ENCODE data around the gene NEU1. TPM values are rescaled to one million over a fixed set of nuclear protein-coding genes. Genes with fewer than 3 reads are reported as not detected.

Gene NEU1
- polyA plus RNA-seq, 1 donor: 174 TPM

DNA sequence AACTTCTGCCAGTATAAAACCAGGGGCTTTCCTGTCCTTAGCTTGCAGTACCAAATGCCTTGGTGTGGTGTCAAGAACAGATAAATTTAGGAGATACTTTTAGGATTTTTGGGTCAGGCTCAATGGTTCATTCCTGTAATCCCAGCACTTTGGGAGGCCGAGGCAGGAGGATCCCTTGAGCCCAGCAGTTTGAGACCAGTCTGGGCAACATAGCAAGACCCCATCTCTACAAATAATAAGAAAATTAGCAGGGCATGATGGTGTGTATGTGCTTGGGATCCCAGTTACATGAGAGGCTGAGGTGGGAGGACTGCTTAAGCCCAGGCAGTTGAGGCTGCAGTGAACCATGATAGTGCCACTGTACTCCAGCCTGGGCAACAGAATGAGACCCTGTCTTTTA, 42.4 kb upstream of the NEU1 start:
- no CpG with 5 or more reads among the region's 1 CpG for WGBS (ENCODE audit: insufficient coverage, low lambda C conversion rate)
- H3K9me3 ChIP-seq (ENCODE audit: control insufficient read depth, low read depth, low read length): no peaks in the 10 kb centered on the region
- H3K27me3 ChIP-seq (ENCODE audit: control insufficient read depth, insufficient read depth, low read length): peaks cover 6% of the 10 kb centered on the region
- H3K4me1 ChIP-seq (ENCODE audit: control insufficient read depth, insufficient read depth, low read length): peaks cover 12% of the 10 kb centered on the region
- no peak overlapping the region for H3K27ac ChIP-seq (ENCODE audit: low read length)
- no peaks in the 10 kb centered on the region for H3K36me3 ChIP-seq (ENCODE audit: control insufficient read depth, insufficient read depth, low read length)
- no peak overlapping the region for H3K4me3 ChIP-seq (ENCODE audit: low read length)
- no peak for DNase-seq

DNA sequence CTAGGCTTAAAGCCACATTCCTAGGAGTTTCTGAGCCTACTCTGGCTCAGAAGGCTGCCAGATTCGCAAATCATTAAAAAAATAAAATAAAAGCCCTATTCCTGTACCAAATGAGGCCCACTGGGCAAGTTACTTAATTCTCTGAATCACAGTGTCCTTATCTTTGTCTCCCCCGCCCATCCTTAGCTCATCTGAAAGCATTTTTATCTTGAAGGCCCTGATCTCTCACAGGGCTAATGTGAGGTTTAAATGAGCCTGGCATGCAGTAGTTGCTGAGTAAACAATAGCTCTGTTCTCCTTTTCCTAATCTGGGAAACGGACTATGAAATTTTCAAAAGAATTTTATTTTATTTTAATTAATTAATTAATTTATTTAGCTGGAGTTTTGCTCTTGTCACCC, 41.3 kb upstream of the NEU1 start:
- peaks cover 2% of the 10 kb centered on the region for H3K36me3 ChIP-seq (ENCODE audit: control insufficient read depth, insufficient read depth, low read length)
- peaks cover 6% of the 10 kb centered on the region for H3K27me3 ChIP-seq (ENCODE audit: control insufficient read depth, insufficient read depth, low read length)
- WGBS (ENCODE audit: insufficient coverage, low lambda C conversion rate): no CpG with 5 or more reads among the region's 3 CpGs
- H3K27ac ChIP-seq (ENCODE audit: low read length): no peak overlapping the region
- H3K4me1 ChIP-seq (ENCODE audit: control insufficient read depth, insufficient read depth, low read length): peaks cover 12% of the 10 kb centered on the region
- H3K9me3 ChIP-seq (ENCODE audit: control insufficient read depth, low read depth, low read length): no peaks in the 10 kb centered on the region
- H3K4me3 ChIP-seq (ENCODE audit: low read length): no peak overlapping the region
- no peak for DNase-seq

DNA sequence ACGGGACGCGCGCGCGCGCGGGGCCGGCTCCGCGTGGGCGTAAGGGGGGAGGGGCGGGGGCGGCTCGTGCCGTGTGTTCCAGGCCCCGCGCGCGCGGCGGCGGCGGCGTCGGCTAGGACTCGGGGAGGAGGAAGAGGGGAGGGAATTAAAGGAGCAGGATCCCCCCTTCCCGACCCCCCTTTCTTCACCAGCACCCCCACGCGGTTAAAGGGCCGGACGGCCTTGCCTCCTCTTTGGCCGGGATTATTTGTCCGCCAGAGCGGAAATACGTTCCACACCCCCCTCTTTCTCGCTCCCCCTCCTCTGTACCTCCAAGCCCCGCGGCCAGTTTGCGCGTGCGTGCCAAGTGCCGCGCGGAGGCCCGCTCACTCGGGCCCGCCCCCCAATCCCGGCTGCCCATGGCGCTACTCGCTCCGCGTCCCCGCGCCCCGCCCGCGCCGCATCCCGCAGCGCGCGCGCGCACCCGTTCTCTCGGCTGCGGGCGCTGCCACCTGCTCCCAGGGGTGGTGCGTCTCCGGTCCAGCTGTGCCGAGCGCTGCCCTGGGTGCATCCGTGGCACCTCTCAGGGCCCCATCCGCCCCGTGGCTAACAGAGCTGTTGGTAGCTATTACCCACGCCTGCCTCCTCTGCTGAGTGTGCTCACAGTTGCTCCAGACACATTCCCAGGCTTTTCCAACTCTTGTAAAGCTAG, 39.5 kb upstream of the NEU1 start, which contains the start of gene ZBTB12:
TSS of gene ZBTB12 (minus strand) at position 134 of the 691 bp plus-strand sequence. CDS start 781 bp downstream, outside the sequence.
- Histone ChIP-seq H3K27ac (ENCODE audit: low read length) (peak within 1 kb of the TSS; percentile 78), H3K36me3 (ENCODE audit: control insufficient read depth, insufficient read depth, low read length) (peaks cover 2% of the 10 kb centered on the region), H3K9me3 (ENCODE audit: control insufficient read depth, low read depth, low read length) (no peaks in the 10 kb centered on the region), H3K27me3 (ENCODE audit: control insufficient read depth, insufficient read depth, low read length) (peaks cover 6% of the 10 kb centered on the region), H3K4me3 (ENCODE audit: low read length) (peak within 1 kb of the TSS; percentile 66), H3K4me1 (ENCODE audit: control insufficient read depth, insufficient read depth, low read length) (peaks cover 17% of the 10 kb centered on the region)
- WGBS (ENCODE audit: insufficient coverage, low lambda C conversion rate): no CpG with 5 or more reads among the region's 77 CpGs
- peak; percentile 97 to 98 for DNase-seq

DNA sequence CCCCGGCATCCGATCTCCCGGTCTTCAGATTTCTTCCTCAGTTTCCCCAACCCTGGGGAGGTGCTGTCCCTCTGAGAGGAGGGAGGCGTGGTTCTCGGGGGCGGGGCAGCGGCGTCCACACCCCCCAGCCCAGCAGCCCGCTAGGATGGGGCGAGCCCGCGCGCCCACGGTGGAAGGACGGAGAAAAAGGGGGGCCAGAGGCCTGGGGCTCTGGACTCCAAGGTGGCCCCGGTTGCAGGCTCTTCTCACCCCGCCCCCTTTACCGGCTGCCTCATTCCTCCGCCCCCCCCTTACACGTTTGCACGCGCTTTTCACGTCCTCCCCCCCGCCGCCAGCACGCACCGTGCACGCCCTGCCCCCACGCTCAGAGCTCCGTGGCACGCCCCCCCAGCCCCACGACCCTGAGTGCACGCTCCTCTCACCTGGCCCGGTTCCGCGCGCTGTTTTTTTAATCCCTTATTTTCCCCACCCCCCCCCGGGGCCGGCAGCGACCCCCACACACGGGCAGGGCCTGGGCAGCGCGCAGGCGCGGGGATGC, 38.9 kb upstream of the NEU1 start:
- Histone ChIP-seq H3K36me3 (ENCODE audit: control insufficient read depth, insufficient read depth, low read length) (peaks cover 4% of the 10 kb centered on the region), H3K4me3 (ENCODE audit: low read length) (peak overlapping the region; percentile 66), H3K4me1 (ENCODE audit: control insufficient read depth, insufficient read depth, low read length) (peaks cover 18% of the 10 kb centered on the region), H3K9me3 (ENCODE audit: control insufficient read depth, low read depth, low read length) (no peaks in the 10 kb centered on the region), H3K27me3 (ENCODE audit: control insufficient read depth, insufficient read depth, low read length) (peaks cover 5% of the 10 kb centered on the region), H3K27ac (ENCODE audit: low read length) (peak overlapping the region; percentile 78)
- WGBS (ENCODE audit: insufficient coverage, low lambda C conversion rate): no CpG with 5 or more reads among the region's 45 CpGs
- DNase-seq: peak in 1 of 2 donors; percentile 58

DNA sequence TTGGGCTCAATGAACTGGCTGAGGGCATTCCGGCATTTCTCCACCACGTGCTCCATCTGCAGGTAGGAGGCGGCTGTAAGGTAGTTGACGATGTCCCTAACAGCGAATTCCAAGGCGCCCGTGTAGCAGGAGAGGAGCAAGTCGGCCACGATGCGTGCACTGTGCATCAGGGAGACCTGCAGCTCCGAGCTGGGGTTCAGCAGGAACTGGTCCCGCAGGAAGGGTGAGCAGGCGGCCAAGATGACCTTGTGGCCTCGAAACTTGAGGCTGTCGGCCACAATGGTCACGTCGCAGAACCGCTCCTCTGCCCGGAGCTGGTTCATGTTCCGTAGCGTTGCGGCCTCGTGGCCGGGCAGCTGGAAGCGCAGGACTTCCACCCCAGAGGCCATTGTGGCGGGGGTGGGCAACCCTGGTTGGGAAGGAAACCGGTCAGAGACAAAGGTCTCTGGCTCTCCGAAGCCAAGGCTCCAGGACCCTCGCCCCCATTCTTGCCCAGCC, 38.3 kb upstream of the NEU1 start:
- Histone ChIP-seq H3K36me3 (ENCODE audit: control insufficient read depth, insufficient read depth, low read length) (peaks cover 9% of the 10 kb centered on the region), H3K4me3 (ENCODE audit: low read length) (peak overlapping the region; percentile 66), H3K27me3 (ENCODE audit: control insufficient read depth, insufficient read depth, low read length) (peaks cover under 1% of the 10 kb centered on the region), H3K9me3 (ENCODE audit: control insufficient read depth, low read depth, low read length) (no peaks in the 10 kb centered on the region), H3K4me1 (ENCODE audit: control insufficient read depth, insufficient read depth, low read length) (peaks cover 20% of the 10 kb centered on the region), H3K27ac (ENCODE audit: low read length) (peak overlapping the region; percentile 78)
- WGBS (ENCODE audit: insufficient coverage, low lambda C conversion rate): no CpG with 5 or more reads among the region's 29 CpGs
- peak in 1 of 2 donors; percentile 49 for DNase-seq

DNA sequence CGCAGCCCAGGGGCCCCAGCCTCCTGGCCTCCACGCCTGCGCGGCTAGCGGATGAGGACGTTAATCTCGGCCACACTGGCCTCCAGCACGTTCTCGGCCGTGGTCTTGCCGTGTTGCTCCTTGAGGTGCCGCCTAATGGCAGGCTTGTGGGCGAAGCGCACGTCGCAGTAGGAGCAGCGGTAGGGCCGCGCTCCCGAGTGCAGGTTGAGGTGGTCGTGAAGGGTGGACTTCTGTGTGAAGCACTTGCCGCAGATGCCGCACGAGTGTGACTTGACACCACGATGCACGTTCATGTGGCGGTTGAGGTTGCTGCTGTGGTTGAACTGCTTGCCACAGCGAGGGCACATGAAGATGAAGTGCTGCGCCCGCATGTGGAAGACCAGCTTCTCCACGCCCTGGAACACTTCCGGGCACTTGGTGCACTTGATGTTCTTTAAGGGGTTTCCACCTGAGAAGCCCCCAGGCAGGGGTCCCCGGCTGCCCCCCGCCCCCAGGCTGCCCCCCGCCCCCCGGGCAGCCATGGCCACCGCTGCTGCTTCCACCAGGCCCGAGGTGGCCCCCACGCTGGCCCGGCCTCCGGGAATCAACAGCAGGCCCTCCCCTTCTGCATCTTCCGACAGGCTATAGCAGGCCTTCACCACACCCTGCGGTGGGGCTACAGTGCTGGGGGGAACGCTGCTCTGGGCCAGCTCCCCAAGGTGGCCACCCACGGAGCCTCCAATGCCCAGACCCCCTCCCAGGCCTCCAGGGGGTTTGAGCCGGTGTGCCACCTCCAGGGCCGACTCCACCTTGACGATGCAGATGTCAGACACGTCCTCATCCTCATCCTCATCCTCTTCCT, 37.5 kb upstream of the NEU1 start:
- H3K27ac ChIP-seq (ENCODE audit: low read length): no peak overlapping the region
- H3K4me1 ChIP-seq (ENCODE audit: control insufficient read depth, insufficient read depth, low read length): peaks cover 20% of the 10 kb centered on the region
- no peaks in the 10 kb centered on the region for H3K27me3 ChIP-seq (ENCODE audit: control insufficient read depth, insufficient read depth, low read length)
- no peak for DNase-seq
- no peak overlapping the region for H3K4me3 ChIP-seq (ENCODE audit: low read length)
- no CpG with 5 or more reads among the region's 49 CpGs for WGBS (ENCODE audit: insufficient coverage, low lambda C conversion rate)
- H3K36me3 ChIP-seq (ENCODE audit: control insufficient read depth, insufficient read depth, low read length): peaks cover 10% of the 10 kb centered on the region
- H3K9me3 ChIP-seq (ENCODE audit: control insufficient read depth, low read depth, low read length): no peaks in the 10 kb centered on the region

DNA sequence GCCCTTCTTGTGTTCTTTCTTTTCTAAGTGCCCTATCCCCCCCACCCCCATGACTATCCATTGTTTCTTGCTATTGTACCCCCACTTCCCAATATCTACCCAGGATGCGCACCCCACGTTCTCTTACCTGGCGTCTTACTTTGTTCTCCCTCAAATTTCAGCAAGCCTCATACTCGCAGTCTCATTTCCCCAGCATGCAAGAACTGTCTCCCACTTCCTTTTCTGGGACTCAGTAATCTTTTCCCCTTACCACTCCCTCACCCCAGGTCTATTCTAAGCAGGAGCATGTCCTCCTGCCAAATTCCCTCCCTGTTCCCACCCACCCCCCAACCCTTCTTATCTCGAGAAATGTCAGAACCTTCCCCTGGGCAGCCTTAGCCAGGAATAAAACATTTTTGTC, 36.6 kb upstream of the NEU1 start:
- 53% methylated on average over 5 of the region's 5 CpGs for WGBS (ENCODE audit: insufficient coverage, low lambda C conversion rate)
- H3K4me1 ChIP-seq (ENCODE audit: control insufficient read depth, insufficient read depth, low read length): peaks cover 20% of the 10 kb centered on the region
- H3K27me3 ChIP-seq (ENCODE audit: control insufficient read depth, insufficient read depth, low read length): no peaks in the 10 kb centered on the region
- peaks cover 17% of the 10 kb centered on the region for H3K36me3 ChIP-seq (ENCODE audit: control insufficient read depth, insufficient read depth, low read length)
- DNase-seq: no peak
- no peak overlapping the region for H3K4me3 ChIP-seq (ENCODE audit: low read length)
- no peaks in the 10 kb centered on the region for H3K9me3 ChIP-seq (ENCODE audit: control insufficient read depth, low read depth, low read length)
- H3K27ac ChIP-seq (ENCODE audit: low read length): no peak overlapping the region

DNA sequence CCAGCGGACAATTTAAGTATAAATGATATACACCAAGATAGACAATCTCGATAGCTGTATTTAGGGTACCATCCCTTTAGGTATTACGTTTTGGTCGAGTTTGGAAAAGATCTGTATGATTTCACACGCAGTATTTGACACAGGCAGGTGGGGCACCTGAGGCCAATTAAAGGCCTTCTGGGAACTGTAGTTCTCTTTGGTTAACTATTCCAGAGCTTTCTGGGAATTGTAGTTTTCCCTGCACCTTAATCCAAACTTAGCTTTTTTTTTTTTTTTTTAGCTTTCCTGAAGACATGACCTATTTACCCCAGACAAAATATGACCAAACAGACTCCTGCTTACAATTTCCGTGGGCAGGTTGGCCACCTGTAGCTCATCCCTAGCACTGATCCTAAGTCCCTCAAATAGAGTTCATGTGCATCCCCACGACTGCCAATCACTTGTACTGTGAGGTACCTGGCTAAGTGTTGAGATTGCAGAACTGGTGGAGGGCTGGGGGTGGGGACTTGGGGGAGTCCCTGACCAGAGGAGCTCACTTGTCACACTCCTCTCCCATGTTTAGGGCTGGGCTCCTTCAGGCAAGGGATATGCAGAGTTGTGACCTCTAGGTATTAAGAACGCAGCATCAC, 35.9 kb upstream of the NEU1 start:
- H3K4me1 ChIP-seq (ENCODE audit: control insufficient read depth, insufficient read depth, low read length): peaks cover 20% of the 10 kb centered on the region
- no peaks in the 10 kb centered on the region for H3K9me3 ChIP-seq (ENCODE audit: control insufficient read depth, low read depth, low read length)
- H3K4me3 ChIP-seq (ENCODE audit: low read length): peak overlapping the region; percentile 81
- peak in 1 of 2 donors; percentile 74 for DNase-seq
- H3K36me3 ChIP-seq (ENCODE audit: control insufficient read depth, insufficient read depth, low read length): peaks cover 19% of the 10 kb centered on the region
- H3K27me3 ChIP-seq (ENCODE audit: control insufficient read depth, insufficient read depth, low read length): no peaks in the 10 kb centered on the region
- peak overlapping the region; percentile 57 for H3K27ac ChIP-seq (ENCODE audit: low read length)
- no CpG with 5 or more reads among the region's 8 CpGs for WGBS (ENCODE audit: insufficient coverage, low lambda C conversion rate)

DNA sequence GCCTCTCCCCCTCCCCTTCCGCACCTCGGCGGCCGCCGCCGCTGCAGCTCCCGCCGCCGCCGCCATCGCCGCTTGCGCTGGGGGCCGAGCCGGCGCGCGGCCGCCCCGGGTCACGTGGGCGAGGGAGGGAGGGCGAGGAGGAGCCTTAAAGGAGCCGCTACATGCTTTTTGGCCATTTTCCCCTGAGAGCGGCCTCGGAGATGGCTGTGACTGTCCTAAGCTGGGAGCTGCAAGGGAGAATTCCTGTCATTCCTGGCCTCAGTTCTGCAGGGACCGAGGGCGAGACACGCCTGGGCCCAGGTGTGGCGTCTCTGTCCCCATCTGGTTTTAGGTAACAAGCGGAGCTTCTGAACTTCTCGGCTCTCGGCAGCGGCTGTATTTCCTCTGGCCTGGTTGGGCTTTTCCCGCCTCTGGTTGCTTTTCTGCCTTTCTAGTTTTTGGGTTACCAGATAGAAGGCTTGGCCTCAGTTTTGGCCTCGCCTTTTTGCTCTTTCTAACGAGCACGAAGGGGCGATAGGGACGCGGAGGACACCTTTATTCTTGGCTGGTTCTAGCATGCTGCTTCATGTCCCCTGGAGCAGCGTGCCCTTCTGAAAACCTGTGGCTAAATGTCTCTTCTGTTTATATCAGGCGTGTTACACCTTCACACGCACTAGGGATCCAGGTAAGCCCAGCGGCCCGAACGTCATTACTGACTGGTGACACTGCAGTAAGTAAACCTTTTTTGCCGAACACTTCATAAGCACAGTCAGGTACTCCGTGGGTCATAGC, 35.2 kb upstream of the NEU1 start, which contains the start of gene EHMT2:
TSS of gene EHMT2 (minus strand) at position 87 of the 771 bp plus-strand sequence. CDS start at position 66, 21 bp downstream.
- H3K9me3 ChIP-seq (ENCODE audit: control insufficient read depth, low read depth, low read length): no peaks in the 10 kb centered on the region
- H3K27me3 ChIP-seq (ENCODE audit: control insufficient read depth, insufficient read depth, low read length): no peaks in the 10 kb centered on the region
- DNase-seq: peak; percentile 80 to 91
- peaks cover 25% of the 10 kb centered on the region for H3K36me3 ChIP-seq (ENCODE audit: control insufficient read depth, insufficient read depth, low read length)
- WGBS (ENCODE audit: insufficient coverage, low lambda C conversion rate): no CpG with 5 or more reads among the region's 49 CpGs
- peak within 1 kb of the TSS; percentile 81 for H3K4me3 ChIP-seq (ENCODE audit: low read length)
- H3K4me1 ChIP-seq (ENCODE audit: control insufficient read depth, insufficient read depth, low read length): peaks cover 17% of the 10 kb centered on the region
- H3K27ac ChIP-seq (ENCODE audit: low read length): peak within 1 kb of the TSS; percentile 57

All from large intestine (tissue), 3 donors.